Hair follicle dermal papilla cell (primary cell): Measurements from ENCODE around the gene AKR1D1. TPM values are rescaled to one million over a fixed set of nuclear protein-coding genes. Genes with fewer than 3 reads are reported as not detected.

Experiments
- small RNA-seq: library from RNA; depleted of rRNA; stranded (forward); fragments of <200 nt; gene quantifications from one replicate; pipeline ENCODE3, GENCODE V24; 2012
- total RNA-seq: library from RNA; depleted of rRNA; stranded (reverse); fragments of >200 nt; gene quantifications from 2 replicates; pipeline ENCODE4 v1.2.3, GENCODE V29; 2012

Gene AKR1D1, protein sequence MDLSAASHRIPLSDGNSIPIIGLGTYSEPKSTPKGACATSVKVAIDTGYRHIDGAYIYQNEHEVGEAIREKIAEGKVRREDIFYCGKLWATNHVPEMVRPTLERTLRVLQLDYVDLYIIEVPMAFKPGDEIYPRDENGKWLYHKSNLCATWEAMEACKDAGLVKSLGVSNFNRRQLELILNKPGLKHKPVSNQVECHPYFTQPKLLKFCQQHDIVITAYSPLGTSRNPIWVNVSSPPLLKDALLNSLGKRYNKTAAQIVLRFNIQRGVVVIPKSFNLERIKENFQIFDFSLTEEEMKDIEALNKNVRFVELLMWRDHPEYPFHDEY
- total RNA-seq: not detected in 2 replicates

GRCh38 chr7:138076196-138076595 lies at the start of gene AKR1D1:
AKR1D1 (plus strand) TSS chr7:138076459; CDS start chr7:138076519, 60 bp downstream.

Small RNA genes lying within 50 kb of the gene (small RNA-seq; reads per million reads assigned to genes)
- not detected for gene AC024082.2
- gene RN7SKP223: not detected

Other genes with a start within 250 kb of the AKR1D1 start
- 2.3 and 3.5 TPM in 2 replicates for gene DGKI, start 229.5 kb upstream of the AKR1D1 start, total RNA-seq
- 31.0 and 32.1 TPM in 2 replicates for gene CREB3L2, start 74.4 kb upstream of the AKR1D1 start, total RNA-seq